OCI-LY1 (cell line): Measurements from ENCODE around the gene TEX261.

ENCODE experiments used
- H2AFZ ChIP-seq: fragments of 200-600 bp; sonication (generic), shearing (Covaris generic); 2 replicates; pipeline ENCODE4 v1.6.0; 2014; ENCODE audit warnings: antibody characterized with exemption, mild to moderate bottlenecking, low read length
- H3F3A ChIP-seq: fragments of 200-600 bp; sonication (generic), shearing (Covaris generic); 2 replicates; pipeline ENCODE4 v1.6.0; 2014; ENCODE audit warnings: mild to moderate bottlenecking, antibody characterized with exemption, low read length, moderate library complexity; ENCODE audit not compliant: insufficient read depth
- H3K27ac ChIP-seq: fragments of 200-600 bp; sonication (generic); 2 replicates; pipeline ENCODE4 v1.5.1; 2014; ENCODE audit warnings: low read length, mixed run types, mild to moderate bottlenecking, low read depth; ENCODE audit not compliant: poor library complexity, severe bottlenecking
- H3K27me3 ChIP-seq: fragments of 200-600 bp; sonication (generic); 2 replicates; pipeline ENCODE4 v1.6.0; 2014; ENCODE audit warnings: antibody characterized with exemption, mild to moderate bottlenecking, low read length, moderate library complexity; ENCODE audit not compliant: insufficient read depth
- H3K36me3 ChIP-seq: fragments of 200-600 bp; sonication (generic); 2 replicates; pipeline ENCODE4 v1.6.1; 2014; ENCODE audit warnings: mild to moderate bottlenecking, antibody characterized with exemption, low read length, moderate library complexity, mixed read lengths; ENCODE audit not compliant: insufficient read depth
- H3K4me1 ChIP-seq: fragments of 200-600 bp; sonication (generic); 2 replicates; pipeline ENCODE4 v1.5.1; 2014; ENCODE audit warnings: mild to moderate bottlenecking, low read length, moderate library complexity; ENCODE audit not compliant: insufficient read depth, severe bottlenecking
- H3K4me2 ChIP-seq: fragments of 200-600 bp; sonication (generic), shearing (Covaris generic); 2 replicates; pipeline ENCODE4 v1.6.1; 2014; ENCODE audit warnings: low read length
- H3K4me3 ChIP-seq: fragments of 200-600 bp; sonication (generic); 2 replicates; pipeline ENCODE4 v1.5.1; 2014; ENCODE audit warnings: low read length, low read depth, mild to moderate bottlenecking, mixed read lengths; ENCODE audit not compliant: poor library complexity, severe bottlenecking
- H3K79me2 ChIP-seq: fragments of 200-600 bp; shearing (Covaris generic); 2 replicates; pipeline ENCODE4 v1.6.1; 2016; ENCODE audit warnings: mixed run types, low read length, mixed read lengths; ENCODE audit not compliant: insufficient read depth
- H3K9ac ChIP-seq: fragments of 200-600 bp; sonication (generic), shearing (Covaris generic); 2 replicates; pipeline ENCODE4 v1.6.1; 2014; ENCODE audit warnings: mild to moderate bottlenecking, low read length, mixed read lengths
- H3K9me2 ChIP-seq: fragments of 200-600 bp; sonication (generic), shearing (Covaris generic); 2 replicates; pipeline ENCODE4 v1.6.1; 2014; ENCODE audit warnings: low read depth, mild to moderate bottlenecking, low read length, mixed read lengths
- H3K9me3 ChIP-seq: fragments of 200-600 bp; shearing (Covaris generic); 2 replicates; pipeline ENCODE4 v1.6.1; 2014; ENCODE audit warnings: low read length, mixed read lengths
- H4K20me1 ChIP-seq: fragments of 200-600 bp; sonication (generic), shearing (Covaris generic); 2 replicates; pipeline ENCODE4 v1.6.0; 2016; ENCODE audit warnings: mild to moderate bottlenecking, low read length; ENCODE audit not compliant: insufficient read depth
- EZH2 ChIP-seq: fragments of 200-600 bp; sonication (generic), shearing (Covaris generic); IDR thresholded peaks from 2 replicates; pipeline ENCODE4 v1.8.0; 2017; ENCODE audit warnings: borderline replicate concordance, mixed run types, mild to moderate bottlenecking, antibody characterized with exemption, low read length, moderate library complexity, mixed read lengths
- TF ChIP-seq, protein P1 (sequence below): fragments of 200-600 bp; sonication (generic), shearing (Covaris generic); IDR thresholded peaks from 2 replicates; pipeline ENCODE4 v1.5.1; 2017; ENCODE audit warnings: mild to moderate bottlenecking, antibody characterized with exemption, low read length, moderate library complexity, mixed read lengths

The TEX261 gene

DNA sequence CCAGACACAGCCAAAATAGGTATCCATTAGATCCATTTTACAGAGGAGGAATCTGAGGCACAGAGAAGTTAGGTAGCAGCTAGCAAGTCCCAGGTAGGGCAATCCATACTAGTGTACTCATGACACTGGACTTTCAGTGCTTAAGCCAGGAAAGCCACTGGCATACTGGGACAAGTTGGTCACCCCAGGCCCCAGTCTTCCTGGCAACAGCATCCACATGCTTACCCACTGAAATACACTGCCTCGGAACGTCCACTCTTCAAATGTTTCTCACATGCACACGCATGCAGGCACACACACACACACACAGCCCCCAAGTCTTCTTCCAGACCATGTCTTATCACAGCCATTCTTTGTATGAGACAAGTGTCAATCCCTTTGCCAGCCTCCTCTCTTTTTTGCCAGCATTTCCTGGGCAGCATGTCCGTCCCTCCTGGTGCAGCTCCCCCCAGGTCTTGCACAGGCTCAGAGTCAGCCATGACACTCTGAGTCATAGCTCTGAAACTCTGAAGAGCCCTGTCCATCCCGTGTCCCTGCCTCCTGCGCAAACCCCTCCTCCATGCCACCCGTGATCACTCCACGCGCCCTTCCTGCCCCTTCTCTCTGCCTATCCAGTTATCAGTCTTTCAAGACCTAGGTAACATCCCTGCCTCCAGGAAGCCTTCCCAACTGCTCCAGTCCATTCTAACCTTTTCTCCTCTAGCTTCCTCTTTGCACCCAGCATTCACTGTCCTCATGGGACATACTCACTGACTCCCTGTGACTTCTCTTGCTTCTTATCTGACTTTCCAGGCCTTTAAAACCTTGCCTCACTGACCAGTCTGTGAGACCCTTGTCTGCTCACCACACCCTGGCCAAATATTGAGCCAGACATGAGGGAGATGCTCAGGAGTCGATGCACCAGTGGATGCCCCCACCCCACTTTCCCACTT, 10.9 kb upstream of the TEX261 start:
- Histone ChIP-seq H3F3A (no peaks in the 10 kb centered on the region), H3K79me2 (no peaks in the 10 kb centered on the region), H3K4me1 (peaks cover 11% of the 10 kb centered on the region), H3K4me2 (no peak overlapping the region), H3K9me2 (no peaks in the 10 kb centered on the region), H3K27ac (no peak overlapping the region), H3K4me3 (no peak overlapping the region), H4K20me1 (no peaks in the 10 kb centered on the region), H2AFZ (no peak overlapping the region), H3K9me3 (no peaks in the 10 kb centered on the region), H3K27me3 (no peaks in the 10 kb centered on the region), H3K36me3 (no peaks in the 10 kb centered on the region), H3K9ac (no peak overlapping the region)
- no peak for TF ChIP-seq EZH2
- TF ChIP-seq, protein P1, sequence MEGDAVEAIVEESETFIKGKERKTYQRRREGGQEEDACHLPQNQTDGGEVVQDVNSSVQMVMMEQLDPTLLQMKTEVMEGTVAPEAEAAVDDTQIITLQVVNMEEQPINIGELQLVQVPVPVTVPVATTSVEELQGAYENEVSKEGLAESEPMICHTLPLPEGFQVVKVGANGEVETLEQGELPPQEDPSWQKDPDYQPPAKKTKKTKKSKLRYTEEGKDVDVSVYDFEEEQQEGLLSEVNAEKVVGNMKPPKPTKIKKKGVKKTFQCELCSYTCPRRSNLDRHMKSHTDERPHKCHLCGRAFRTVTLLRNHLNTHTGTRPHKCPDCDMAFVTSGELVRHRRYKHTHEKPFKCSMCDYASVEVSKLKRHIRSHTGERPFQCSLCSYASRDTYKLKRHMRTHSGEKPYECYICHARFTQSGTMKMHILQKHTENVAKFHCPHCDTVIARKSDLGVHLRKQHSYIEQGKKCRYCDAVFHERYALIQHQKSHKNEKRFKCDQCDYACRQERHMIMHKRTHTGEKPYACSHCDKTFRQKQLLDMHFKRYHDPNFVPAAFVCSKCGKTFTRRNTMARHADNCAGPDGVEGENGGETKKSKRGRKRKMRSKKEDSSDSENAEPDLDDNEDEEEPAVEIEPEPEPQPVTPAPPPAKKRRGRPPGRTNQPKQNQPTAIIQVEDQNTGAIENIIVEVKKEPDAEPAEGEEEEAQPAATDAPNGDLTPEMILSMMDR, result no peak

- Histone ChIP-seq H3K27me3 (no peaks in the 10 kb centered on the region), H3K9me2 (no peaks in the 10 kb centered on the region), H2AFZ (no peak overlapping the region), H3K4me1 (peaks cover 15% of the 10 kb centered on the region), H3F3A (no peaks in the 10 kb centered on the region), H4K20me1 (no peaks in the 10 kb centered on the region), H3K4me3 (no peak overlapping the region), H3K79me2 (no peaks in the 10 kb centered on the region), H3K36me3 (no peaks in the 10 kb centered on the region), H3K9me3 (no peaks in the 10 kb centered on the region), H3K4me2 (no peak overlapping the region), H3K9ac (no peak overlapping the region), H3K27ac (no peak overlapping the region)
- no peak for TF ChIP-seq EZH2
- TF ChIP-seq, protein P1, result no peak
Observed at GRCh38 chr2:71004857-71005256, 10.2 kb upstream of the TEX261 start.

- H2AFZ ChIP-seq, result no peak overlapping the region
- no peaks in the 10 kb centered on the region for H3K36me3 ChIP-seq
- no peaks in the 10 kb centered on the region for H3K9me3 ChIP-seq
- H3K9me2 ChIP-seq, result no peaks in the 10 kb centered on the region
- no peak overlapping the region for H3K4me3 ChIP-seq
- TF ChIP-seq, protein P1, result no peak
- TF ChIP-seq EZH2, result no peak
- H3K4me1 ChIP-seq, result peaks cover 15% of the 10 kb centered on the region
- no peak overlapping the region for H3K9ac ChIP-seq
- H3K4me2 ChIP-seq, result no peak overlapping the region
- H3F3A ChIP-seq, result no peaks in the 10 kb centered on the region
- H3K79me2 ChIP-seq, result no peaks in the 10 kb centered on the region
- no peak overlapping the region for H3K27ac ChIP-seq
- no peaks in the 10 kb centered on the region for H3K27me3 ChIP-seq
- no peaks in the 10 kb centered on the region for H4K20me1 ChIP-seq
Observed at GRCh38 chr2:71003966-71004755, 9.5 kb upstream of the TEX261 start.
